HepG2 (cell line): ENCODE measurements around the gene TSGA10IP. TPM values are rescaled to one million over a fixed set of nuclear protein-coding genes. Genes with fewer than 3 reads are reported as not detected.
A peak's percentile ranks its signal among the peaks of the same experiment; 100 is the strongest.

Source experiments
- DPF2 ChIP-seq: sonication (generic); formaldehyde crosslinking; IDR thresholded peaks from 2 replicates; pipeline ENCODE4 v1.4.0; 2020; ENCODE audit warnings: mild to moderate bottlenecking, low read depth, missing genetic modification reagents, borderline replicate concordance
- EEA1 ChIP-seq: sonication (generic); formaldehyde crosslinking; IDR thresholded peaks from 2 replicates; pipeline ENCODE4 v1.5.1; 2020; ENCODE audit warnings: mild to moderate bottlenecking, missing genetic modification reagents, borderline replicate concordance
- ERF ChIP-seq: IDR thresholded peaks from 2 replicates; pipeline ENCODE4 v1.6.1; 2018; ENCODE audit warnings: missing biosample characterization, missing genetic modification reagents
- HES4 ChIP-seq: sonication (generic); formaldehyde crosslinking; IDR thresholded peaks from 2 replicates; pipeline ENCODE4 v1.9.0; 2021; ENCODE audit warnings: mild to moderate bottlenecking, missing genetic modification reagents, borderline replicate concordance
- JUN ChIP-seq: sonication (generic); formaldehyde crosslinking; IDR thresholded peaks from 2 replicates; pipeline ENCODE4 v1.4.0; 2020; ENCODE audit warnings: mild to moderate bottlenecking, missing genetic modification reagents
- KDM6A ChIP-seq: IDR thresholded peaks from 2 replicates; pipeline ENCODE4 v1.6.1; 2016; ENCODE audit warnings: low read depth
- KLF12 ChIP-seq: sonication (generic); formaldehyde crosslinking; IDR thresholded peaks from 2 replicates; pipeline ENCODE4 v1.4.0; 2020; ENCODE audit warnings: missing genetic modification reagents, borderline replicate concordance
- LCORL ChIP-seq, 2 experiments: fragments of 450-650 bp in 1 of 2; sonication (generic) in 1 of 2; formaldehyde crosslinking in 1 of 2; IDR thresholded peaks; 2 replicates each; pipeline versions ENCODE4 v1.5.0 to v1.6.1; 2017 to 2020; ENCODE audit warnings: antibody characterized with exemption in 1 of 2, missing genetic modification reagents in 1 of 2
- MAZ ChIP-seq, 2 experiments: sonication (generic) in 1 of 2; formaldehyde crosslinking in 1 of 2; IDR thresholded peaks; 2 replicates each; pipeline versions ENCODE4 v1.5.0 to v1.6.1; 2012 to 2020; ENCODE audit warnings: low read depth in 2 of 2, mild to moderate bottlenecking in 2 of 2, borderline replicate concordance in 1 of 2, improper control_type of control experiment in 1 of 2, low read length in 1 of 2, missing genetic modification reagents in 1 of 2, moderate library complexity in 1 of 2
- NAIF1 ChIP-seq: sonication (generic); formaldehyde crosslinking; IDR thresholded peaks from 2 replicates; pipeline ENCODE4 v1.5.0; 2020; ENCODE audit warnings: mild to moderate bottlenecking, missing genetic modification reagents, borderline replicate concordance
- ONECUT2 ChIP-seq: sonication (generic); formaldehyde crosslinking; IDR thresholded peaks from 2 replicates; pipeline ENCODE4 v1.4.0; 2020; ENCODE audit warnings: missing genetic modification reagents
- SIX4 ChIP-seq: sonication (generic); formaldehyde crosslinking; IDR thresholded peaks from 2 replicates; pipeline ENCODE4 v1.4.0; 2020; ENCODE audit warnings: missing genetic modification reagents
- STAG1 ChIP-seq: sonication (generic); formaldehyde crosslinking; IDR thresholded peaks from 2 replicates; pipeline ENCODE4 v1.4.0; 2020; ENCODE audit warnings: missing genetic modification reagents
- WIZ ChIP-seq: sonication (generic); formaldehyde crosslinking; IDR thresholded peaks from 2 replicates; pipeline ENCODE4 v1.5.1; 2020; ENCODE audit warnings: mild to moderate bottlenecking, missing genetic modification reagents
- ZFP1 ChIP-seq: IDR thresholded peaks from 2 replicates; pipeline ENCODE4 v1.6.1; 2016
- ZFY ChIP-seq: sonication (generic); formaldehyde crosslinking; IDR thresholded peaks from 2 replicates; pipeline ENCODE4 v1.4.0; 2020; ENCODE audit warnings: missing genetic modification reagents
- ZMYM3 ChIP-seq: sonication (generic); formaldehyde crosslinking; IDR thresholded peaks from 2 replicates; pipeline ENCODE4 v1.5.1; 2020; ENCODE audit warnings: mild to moderate bottlenecking, missing genetic modification reagents
- ZNF460 ChIP-seq: sonication (generic); formaldehyde crosslinking; IDR thresholded peaks from 2 replicates; pipeline ENCODE4 v1.5.1; 2020; ENCODE audit warnings: missing genetic modification reagents, mild to moderate bottlenecking, borderline replicate concordance
- ZNF496 ChIP-seq: sonication (generic); formaldehyde crosslinking; IDR thresholded peaks from 2 replicates; pipeline ENCODE4 v1.8.1; 2023; ENCODE audit warnings: mild to moderate bottlenecking, moderate library complexity, missing genetic modification reagents; ENCODE audit not compliant: insufficient replicate concordance
- ZNF616 ChIP-seq: sonication (generic); formaldehyde crosslinking; IDR thresholded peaks from 2 replicates; pipeline ENCODE4 v1.5.0; 2020; ENCODE audit warnings: low read depth, mild to moderate bottlenecking, missing genetic modification reagents
- ZNF761 ChIP-seq: sonication (generic); formaldehyde crosslinking; conservative IDR thresholded peaks from 2 replicates; pipeline ENCODE4 v1.4.0; 2020; ENCODE audit warnings: mild to moderate bottlenecking, missing genetic modification reagents
- ZSCAN12 ChIP-seq: sonication (generic); formaldehyde crosslinking; IDR thresholded peaks from 2 replicates; pipeline ENCODE4 v1.9.0; 2021; ENCODE audit warnings: mild to moderate bottlenecking, missing genetic modification reagents
- polyA plus RNA-seq, 8 experiments: library from polyadenylated mRNA; depleted of rRNA in 3 of 8; stranded (reverse) in 7 of 8; unstranded in 1 of 8; fragments of >200 nt; fragmentation: Illumina TruSeq in 4 of 8; extraction: Trizol in 4 of 8; gene quantifications; 2 replicates each; pipeline versions ENCODE4 v1.2.1 to v1.2.3, GENCODE V29; 2011 to 2016; ENCODE audit warnings: low read depth in 4 of 8, missing spikeins in 1 of 8, mixed read lengths in 1 of 8; ENCODE audit not compliant: insufficient read depth in 1 of 8
- total RNA-seq, 5 experiments: library from RNA; depleted of rRNA; stranded (reverse); fragments of >200 nt; fragmentation: Illumina TruSeq; extraction: Trizol; gene quantifications; 2 replicates each; pipeline ENCODE4 v1.2.3, GENCODE V29; 2016; ENCODE audit warnings: low read depth in 1 of 5
- TF ChIP-seq, protein P1 (sequence below): sonication (generic); formaldehyde crosslinking; IDR thresholded peaks from 2 replicates; pipeline ENCODE4 v1.8.1; 2023; ENCODE audit warnings: mild to moderate bottlenecking, missing genetic modification reagents, borderline replicate concordance
- TF ChIP-seq, protein P2 (sequence below): IDR thresholded peaks from 2 replicates; pipeline ENCODE4 v1.6.1; 2016; ENCODE audit warnings: mild to moderate bottlenecking, missing biosample characterization, missing genetic modification reagents
- TF ChIP-seq, protein P3 (sequence below): sonication (generic); formaldehyde crosslinking; IDR thresholded peaks from 2 replicates; pipeline ENCODE4 v1.9.0; 2021; ENCODE audit warnings: missing genetic modification reagents, mild to moderate bottlenecking, borderline replicate concordance
- TF ChIP-seq, protein P4 (sequence below): sonication (generic); formaldehyde crosslinking; IDR thresholded peaks from 2 replicates; pipeline ENCODE4 v1.5.0; 2020; ENCODE audit warnings: missing genetic modification reagents

Gene TSGA10IP
- total and polyA plus RNA-seq, 2 of the 13 experiments (the other 11 are each of a cell fraction or from before 2014, with no cell fraction given): not detected

DNA sequence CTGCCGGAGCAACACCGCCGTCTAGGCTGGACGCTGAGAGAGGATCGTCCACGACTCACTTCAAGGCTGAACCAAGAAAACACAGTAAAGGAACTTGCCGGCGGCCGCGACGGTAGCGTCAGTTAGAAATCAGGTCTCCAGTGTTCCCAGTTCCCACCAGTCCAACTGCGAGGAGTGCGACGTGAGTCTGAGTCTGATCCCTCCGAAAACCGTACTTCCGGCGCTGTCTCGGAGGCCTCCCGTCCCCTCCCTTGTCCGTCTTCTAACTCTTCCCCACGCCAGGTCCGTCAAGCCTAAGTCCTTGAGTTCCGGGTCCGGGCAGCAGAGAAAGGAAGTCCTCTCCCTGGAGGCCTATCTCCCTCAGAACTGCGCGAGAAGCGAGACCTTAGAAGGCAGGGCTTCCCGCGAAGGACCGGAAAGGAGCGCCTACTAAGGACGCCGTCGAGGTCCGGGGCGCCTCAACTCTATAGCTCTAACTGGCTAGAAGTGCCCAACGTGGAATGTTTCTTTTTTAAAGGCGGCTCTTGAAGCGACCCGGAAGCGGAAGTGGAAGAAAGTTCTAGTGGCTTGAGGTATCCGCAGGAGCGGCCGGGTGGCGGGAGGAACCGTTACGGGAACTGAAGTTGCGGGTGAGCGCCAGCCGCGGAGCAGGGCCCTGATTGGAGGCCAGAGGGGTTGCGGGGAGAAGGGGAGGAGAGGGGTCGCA is 56.8 kb downstream of the TSGA10IP start, which contains the start of the genes BANF1 and EIF1AD (continued):
- TF ChIP-seq, protein P1, sequence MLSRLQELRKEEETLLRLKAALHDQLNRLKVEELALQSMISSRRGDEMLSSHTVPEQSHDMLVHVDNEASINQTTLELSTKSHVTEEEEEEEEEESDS (CRISPR knock-in tag): no peak; the same call in 1 of the 2 replicates
- TF ChIP-seq WIZ (CRISPR knock-in tag): no peak; the same call in 1 of the 2 replicates
- peak; percentile 58; the same call in 1 of the 2 replicates for TF ChIP-seq ZNF460 (CRISPR knock-in tag)
- peak; percentile 86; the same call in 1 of the 2 replicates for TF ChIP-seq KLF12
- no peak for TF ChIP-seq DPF2 (CRISPR knock-in tag)
- TF ChIP-seq KDM6A (CRISPR knock-in tag): 0 out of 2 replicates have a peak, but pooled peaks have one; percentile 43
- TF ChIP-seq JUN (CRISPR knock-in tag): 0 out of 2 replicates have a peak, but pooled peaks have one; percentile 72
- TF ChIP-seq, protein P2, sequence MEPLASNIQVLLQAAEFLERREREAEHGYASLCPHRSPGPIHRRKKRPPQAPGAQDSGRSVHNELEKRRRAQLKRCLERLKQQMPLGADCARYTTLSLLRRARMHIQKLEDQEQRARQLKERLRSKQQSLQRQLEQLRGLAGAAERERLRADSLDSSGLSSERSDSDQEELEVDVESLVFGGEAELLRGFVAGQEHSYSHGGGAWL: no peak; the same call in 1 of the 2 replicates
- TF ChIP-seq, protein P3, sequence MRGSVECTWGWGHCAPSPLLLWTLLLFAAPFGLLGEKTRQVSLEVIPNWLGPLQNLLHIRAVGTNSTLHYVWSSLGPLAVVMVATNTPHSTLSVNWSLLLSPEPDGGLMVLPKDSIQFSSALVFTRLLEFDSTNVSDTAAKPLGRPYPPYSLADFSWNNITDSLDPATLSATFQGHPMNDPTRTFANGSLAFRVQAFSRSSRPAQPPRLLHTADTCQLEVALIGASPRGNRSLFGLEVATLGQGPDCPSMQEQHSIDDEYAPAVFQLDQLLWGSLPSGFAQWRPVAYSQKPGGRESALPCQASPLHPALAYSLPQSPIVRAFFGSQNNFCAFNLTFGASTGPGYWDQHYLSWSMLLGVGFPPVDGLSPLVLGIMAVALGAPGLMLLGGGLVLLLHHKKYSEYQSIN (CRISPR knock-in tag): no peak
- TF ChIP-seq STAG1: no peak
- peak; percentile 73; the same call in 1 of the 2 replicates for TF ChIP-seq ZMYM3 (CRISPR knock-in tag)
- TF ChIP-seq, protein P4, sequence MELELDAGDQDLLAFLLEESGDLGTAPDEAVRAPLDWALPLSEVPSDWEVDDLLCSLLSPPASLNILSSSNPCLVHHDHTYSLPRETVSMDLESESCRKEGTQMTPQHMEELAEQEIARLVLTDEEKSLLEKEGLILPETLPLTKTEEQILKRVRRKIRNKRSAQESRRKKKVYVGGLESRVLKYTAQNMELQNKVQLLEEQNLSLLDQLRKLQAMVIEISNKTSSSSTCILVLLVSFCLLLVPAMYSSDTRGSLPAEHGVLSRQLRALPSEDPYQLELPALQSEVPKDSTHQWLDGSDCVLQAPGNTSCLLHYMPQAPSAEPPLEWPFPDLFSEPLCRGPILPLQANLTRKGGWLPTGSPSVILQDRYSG (CRISPR knock-in tag): no peak
- no peak for TF ChIP-seq HES4 (CRISPR knock-in tag)
- peak; percentile 56; the same call in 1 of the 2 replicates for TF ChIP-seq EEA1
- TF ChIP-seq ERF (CRISPR knock-in tag): peak; percentile 44
- TF ChIP-seq NAIF1 (CRISPR knock-in tag): no peak; the same call in 1 of the 2 replicates
- TF ChIP-seq SIX4 (CRISPR knock-in tag): peak; percentile 51; the same call in 1 of the 2 replicates
- TF ChIP-seq ZNF761 (CRISPR knock-in tag): peak; percentile 96
- no peak for TF ChIP-seq ZNF496 (CRISPR knock-in tag)
- TF ChIP-seq ZFP1 (CRISPR knock-in tag): no peak
- TF ChIP-seq MAZ (IDR thresholded peaks at IDR 0.05; ENCODE audit: borderline replicate concordance, low read depth, low read length): peak; percentile 88; the same call in 1 of the 2 replicates
- TF ChIP-seq MAZ (CRISPR knock-in tag; IDR thresholded peaks at IDR 0.05; ENCODE audit: low read depth): 0 out of 2 replicates have a peak, but pooled peaks have one; percentile 18
- TF ChIP-seq ONECUT2 (CRISPR knock-in tag): no peak
- TF ChIP-seq ZFY (CRISPR knock-in tag): peak; percentile 95
- TF ChIP-seq ZSCAN12: no peak
- no peak for TF ChIP-seq ZNF616 (CRISPR knock-in tag)
- TF ChIP-seq LCORL (IDR thresholded peaks at IDR 0.05): no peak
- TF ChIP-seq LCORL (CRISPR knock-in tag; IDR thresholded peaks at IDR 0.05): peak; percentile 66
